GM12878 (cell line): ENCODE results near the gene TBL1XR1. TPM values are rescaled to one million over a fixed set of nuclear protein-coding genes. Genes with fewer than 3 reads are reported as not detected.
A peak's percentile ranks its signal among the peaks of the same experiment; 100 is the strongest.

ENCODE experiments used
- ATAC-seq: fragments of 200-7000 bp; cut with Tn5 transposase; 3 replicates; pipeline ENCODE4 v1.9.1; 2020; ENCODE audit warnings: mild to moderate bottlenecking, moderate library complexity
- BruUV-seq: library from RNA; stranded (reverse); fragments of 400-500 nt; replicated peaks from 2 replicates; lab custom pipeline; 2021; lab: Mats Ljungman, UMichigan
- CTCF ChIA-PET: fragments of 300-600 bp; sonication (Branson Sonifier 250); formaldehyde crosslinking; extraction: SDS; loops from one replicate; lab custom pipeline; 2021; ENCODE audit warnings: inconsistent platforms; lab: Yijun Ruan, JAX
- POLR2A ChIA-PET: fragments of 350-600 bp; formaldehyde crosslinking; extraction: SDS; loops from one replicate; lab custom pipeline; 2021; ENCODE audit warnings: inconsistent platforms; lab: Charles Lee
- RAD21 ChIA-PET: fragments of 300-600 bp; sonication (Branson Sonifier 250); formaldehyde crosslinking; loops from one replicate; lab custom pipeline; 2023; ENCODE audit warnings: antibody characterized with exemption; ENCODE audit not compliant: unreplicated experiment; lab: Charles Lee
- SMC1A ChIA-PET: fragments of 300-600 bp; sonication (Branson Sonifier 250); formaldehyde crosslinking; loops from one replicate; lab custom pipeline; 2023; ENCODE audit not compliant: unreplicated experiment, uncharacterized antibody; lab: Charles Lee
- DNase-seq: peaks from one replicate; pipeline ENCODE4 v3.0.0-alpha.2; 2011; ENCODE audit warnings: low read depth, low spot score
- FAIRE-seq: peaks from 3 replicates; lab custom pipeline; 2011; peaks lifted over from hg19 to GRCh38; lab: Jason Lieb, UNC
- H2AFZ ChIP-seq: 2 replicates; pipeline ENCODE4 v1.6.0; 2011; ENCODE audit warnings: low read depth, low read length, control low read depth; ENCODE audit not compliant: control insufficient read depth
- H3K27ac ChIP-seq: 2 replicates; pipeline ENCODE4 v1.5.1; 2011; ENCODE audit warnings: control low read depth; ENCODE audit not compliant: control insufficient read depth, insufficient read depth
- H3K27me3 ChIP-seq, 2 experiments: replicated peaks in 1 of 2; 2 replicates each; pipeline versions ENCODE4 v1.6.0 to v1.6.1; 2011; ENCODE audit warnings: low read length in 1 of 2; ENCODE audit not compliant: control insufficient read depth in 2 of 2, insufficient read depth in 2 of 2
- H3K36me3 ChIP-seq, 2 experiments: 2 replicates each; pipeline ENCODE4 v1.5.1; 2011; ENCODE audit warnings: low read length in 1 of 2; ENCODE audit not compliant: control insufficient read depth in 2 of 2, insufficient read depth in 2 of 2
- H3K4me1 ChIP-seq: 2 replicates; pipeline ENCODE4 v1.6.1; 2011; ENCODE audit warnings: mild to moderate bottlenecking, low read length, moderate library complexity, mixed read lengths; ENCODE audit not compliant: control insufficient read depth, insufficient read depth
- H3K4me2 ChIP-seq: 2 replicates; pipeline ENCODE4 v1.6.0; 2011; ENCODE audit warnings: control low read depth; ENCODE audit not compliant: control insufficient read depth, insufficient read depth
- H3K4me3 ChIP-seq: fragments of 200-600 bp; sonication (generic); 2 replicates; pipeline ENCODE4 v1.5.1; 2016
- H3K79me2 ChIP-seq: 2 replicates; pipeline ENCODE4 v1.6.0; 2011; ENCODE audit warnings: low read length; ENCODE audit not compliant: control insufficient read depth, insufficient read depth
- H3K9ac ChIP-seq: 2 replicates; pipeline ENCODE4 v1.8.0; 2011; ENCODE audit warnings: low read length, control low read depth, mixed read lengths; ENCODE audit not compliant: control insufficient read depth, insufficient read depth
- H3K9me3 ChIP-seq: replicated peaks from 3 replicates; pipeline ENCODE4 v1.5.1; 2011; ENCODE audit warnings: mild to moderate bottlenecking, low read length; ENCODE audit not compliant: control insufficient read depth, insufficient read depth
- H4K20me1 ChIP-seq: 2 replicates; pipeline ENCODE4 v1.6.0; 2011; ENCODE audit not compliant: control insufficient read depth, insufficient read depth
- ASH2L ChIP-seq: fragments of 300-600, 200-600 bp; sonication (generic); IDR thresholded peaks from 2 replicates; pipeline ENCODE4 v1.6.1; 2017; ENCODE audit warnings: low read depth, mild to moderate bottlenecking, borderline replicate concordance
- EED ChIP-seq: sonication (generic); IDR thresholded peaks from 2 replicates; pipeline ENCODE4 v1.6.1; 2016; ENCODE audit warnings: antibody characterized with exemption, low read depth
- EGR1 ChIP-seq, 2 experiments: IDR thresholded peaks; 1 replicate in 1 of 2; 2 replicates in 1 of 2; pipeline ENCODE4 v1.6.1; 2011 to 2012; ENCODE audit warnings: low read depth in 2 of 2, low read length in 2 of 2, borderline replicate concordance in 1 of 2, mild to moderate bottlenecking in 1 of 2, moderate library complexity in 1 of 2
- ESRRA ChIP-seq: IDR thresholded peaks from 2 replicates; pipeline ENCODE4 v1.6.1; 2012; ENCODE audit warnings: mild to moderate bottlenecking, low read length, improper control_type of control experiment
- FOXM1 ChIP-seq: IDR thresholded peaks from 2 replicates; pipeline ENCODE4 v1.6.1; 2012; ENCODE audit warnings: low read depth, mild to moderate bottlenecking, inconsistent platforms, low read length, moderate library complexity
- GATAD2B ChIP-seq: fragments of 450-650 bp; conservative IDR thresholded peaks from 2 replicates; pipeline ENCODE4 v1.6.1; 2017; ENCODE audit warnings: low read depth, mild to moderate bottlenecking, moderate library complexity
- IRF4 ChIP-seq: IDR thresholded peaks from 2 replicates; pipeline ENCODE4 v1.6.1; 2011; ENCODE audit warnings: low read depth, low read length
- NR2F1 ChIP-seq: fragments of 450-650 bp; conservative IDR thresholded peaks from 2 replicates; pipeline ENCODE4 v1.6.1; 2017; ENCODE audit warnings: mild to moderate bottlenecking
- POLR2A ChIP-seq: IDR thresholded peaks from 2 replicates; pipeline ENCODE4 v1.6.1; 2011; ENCODE audit warnings: low read depth, mild to moderate bottlenecking, low read length
- RAD21 ChIP-seq: IDR thresholded peaks from 2 replicates; pipeline ENCODE4 v1.6.1; 2011; ENCODE audit warnings: mild to moderate bottlenecking, low read depth, low read length, moderate library complexity; ENCODE audit not compliant: insufficient read depth
- RBBP5 ChIP-seq: fragments of 200-600 bp; sonication (generic); conservative IDR thresholded peaks from 2 replicates; pipeline ENCODE4 v1.6.1; 2016
- SMAD1 ChIP-seq: fragments of 450-650 bp; IDR thresholded peaks from 2 replicates; pipeline ENCODE4 v1.6.1; 2018; ENCODE audit warnings: mild to moderate bottlenecking, low read depth; ENCODE audit not compliant: partially characterized antibody
- TCF7 ChIP-seq: IDR thresholded peaks from 2 replicates; pipeline ENCODE4 v1.6.1; 2014; ENCODE audit warnings: antibody characterized with exemption, borderline replicate concordance
- WRNIP1 ChIP-seq: IDR thresholded peaks from 2 replicates; pipeline ENCODE4 v1.6.1; 2011; ENCODE audit warnings: low read depth, low read length, improper control_type of control experiment, borderline replicate concordance
- ZNF384 ChIP-seq: IDR thresholded peaks from 2 replicates; pipeline ENCODE4 v1.6.1; 2012; ENCODE audit warnings: low read depth, mild to moderate bottlenecking, low read length, improper control_type of control experiment, borderline replicate concordance
- WGBS: methylation state at CpG from one replicate; pipeline ENCODE4 v1.1.6; 2016; ENCODE audit warnings: low lambda C conversion rate; ENCODE audit not compliant: insufficient replicate concordance, insufficient coverage; ENCODE audit errors: missing lambda C conversion rate; 5-methylcytosine and 5-hydroxymethylcytosine counted together
- in situ Hi-C: fragments of 300-500 bp; cut with MboI; formaldehyde crosslinking; loops from 9 replicates; pipeline ENCODE4 v1.14.3; 2018; ENCODE audit warnings: mixed read lengths
- intact Hi-C: fragments of 100-400 bp; cut with micrococcal nuclease; formaldehyde crosslinking; loops from one replicate; pipeline ENCODE4 v1.14.2; 2022; ENCODE audit not compliant: unreplicated experiment
- polyA plus RNA-seq, 11 experiments: library from polyadenylated mRNA; depleted of rRNA in 4 of 11; unstranded in 6 of 11; stranded (reverse) in 5 of 11; fragments of >200 nt; fragmentation: Nextera tagmentation in 4 of 11; fragmentation: Illumina TruSeq in 1 of 11; extraction: Ambion mirVana in 4 of 11; extraction: Trizol in 1 of 11; gene quantifications; 1 replicate in 1 of 11; 2 replicates in 10 of 11; pipeline versions ENCODE4 v1.2.1 to v1.2.3, GENCODE V29; 2011 to 2016; ENCODE audit warnings: inconsistent platforms in 2 of 11, missing spikeins in 2 of 11, low read depth in 1 of 11
- total RNA-seq, 4 experiments: library from RNA; depleted of rRNA in 3 of 4; stranded (reverse); fragments of >200 nt in 3 of 4; fragmentation: Illumina TruSeq in 1 of 4; extraction: Trizol in 1 of 4; gene quantifications; 2 replicates each; pipeline versions ENCODE4 v1.2.1 to v1.2.3, GENCODE V29; 2013 to 2021
- TF ChIP-seq, protein P1 (sequence below): IDR thresholded peaks from 2 replicates; pipeline ENCODE4 v1.6.1; 2012; ENCODE audit warnings: low read depth, low read length, improper control_type of control experiment

The TBL1XR1 gene
- total and polyA plus RNA-seq, 10 of the 15 experiments (the other 5 are each of a cell fraction or from before 2014, with no cell fraction given), result 13.0 to 115 (median 60.4) TPM

GRCh38 chr3:177141899-177142646, 55.2 kb downstream of the TBL1XR1 start:
- POLR2A ChIA-PET, result interaction anchor here (0.6 kb wide), 1 partner anchor 47 kb away, joined by 4 read pairs; no protein-coding TSS in a partner anchor
- Histone ChIP-seq H3K4me3 (no peak overlapping the region), H3K4me1 (peaks cover 30% of the 10 kb centered on the region), H3K36me3 (peaks cover 0 to 3% of the 10 kb centered on the region in 2 experiments; a peak in 1 of 4 replicates), H4K20me1 (no peaks in the 10 kb centered on the region; the same call in 1 of the 2 replicates), H2AFZ (no peak overlapping the region), H3K27ac (no peak overlapping the region), H3K79me2 (peaks cover 90% of the 10 kb centered on the region), H3K9ac (no peak overlapping the region), H3K27me3 (no peaks in the 10 kb centered on the region), H3K9me3 (no peaks in the 10 kb centered on the region), H3K4me2 (peak overlapping the region; percentile 14; the same call in 1 of the 2 replicates)
- WGBS, result 55% methylated on average over 6 of the region's 6 CpGs
- CTCF ChIA-PET, result interaction anchor here (1.2 kb wide), 1 partner anchor 12 kb away, joined by 3 read pairs; no protein-coding TSS in a partner anchor
- BruUV-seq, result no TSS peak
- DNase-seq, result no peak
- TF ChIP-seq POLR2A, result no peak
- TF ChIP-seq, protein P1, sequence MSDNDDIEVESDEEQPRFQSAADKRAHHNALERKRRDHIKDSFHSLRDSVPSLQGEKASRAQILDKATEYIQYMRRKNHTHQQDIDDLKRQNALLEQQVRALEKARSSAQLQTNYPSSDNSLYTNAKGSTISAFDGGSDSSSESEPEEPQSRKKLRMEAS, result no peak
- TF ChIP-seq GATAD2B, result no peak
- TF ChIP-seq RBBP5, result no peak
- TF ChIP-seq IRF4, result no peak
- TF ChIP-seq EED, result no peak
- TF ChIP-seq ASH2L, result no peak
- no peak for TF ChIP-seq RAD21
- TF ChIP-seq NR2F1, result no peak
- TF ChIP-seq ESRRA, result no peak
- no peak for TF ChIP-seq ZNF384
- no peak for TF ChIP-seq SMAD1
- TF ChIP-seq WRNIP1, result no peak
- no peak for TF ChIP-seq TCF7
- TF ChIP-seq EGR1 (IDR thresholded peaks at IDR 0.05; ENCODE audit: borderline replicate concordance in 1 of 2, low read depth in 2 of 2, low read length in 2 of 2), result no peak
- TF ChIP-seq FOXM1, result no peak
- FAIRE-seq, result no peak
- RAD21 ChIA-PET, result interaction anchor here (1.0 kb wide), 1 partner anchor 91 kb away, joined by 3 read pairs; no protein-coding TSS in a partner anchor
- intact Hi-C loops, result no loop called here
- in situ Hi-C loops, result no loop called here
- SMC1A ChIA-PET, result interaction anchor here (0.7 to 2.3 kb wide), 7 partner anchors 7 to 71 kb away, joined by 3 to 8 read pairs (median 3); no protein-coding TSS in a partner anchor
- peak; percentile 7; the same call in 2 of the 3 replicates for ATAC-seq
